T-helper 1 cell treated with Interleukin-12 subunit alpha and Interleukin-12 subunit beta and Interleukin-4 antibody, amounts not matched to agents 30 μg/mL and 1 μg/mL, for 36 hours (primary cell): ENCODE measurements around the gene GJD3.

Experiments used
- H3K27ac Mint-ChIP-seq: one replicate; pipeline ENCODE4 v1.8.0; 2021; ENCODE audit warnings: mild to moderate bottlenecking, mixed read lengths
- H3K27me3 Mint-ChIP-seq: one replicate; pipeline ENCODE4 v1.8.0; 2021; ENCODE audit warnings: low read depth, mixed read lengths
- H3K36me3 Mint-ChIP-seq: one replicate; pipeline ENCODE4 v1.8.0; 2021; ENCODE audit warnings: low read depth, mixed read lengths
- H3K4me1 Mint-ChIP-seq: one replicate; pipeline ENCODE4 v1.8.0; 2021; ENCODE audit warnings: low read depth, mixed read lengths
- H3K4me3 Mint-ChIP-seq: one replicate; pipeline ENCODE4 v1.8.0; 2021; ENCODE audit warnings: mild to moderate bottlenecking, moderate library complexity, mixed read lengths
- H3K9me3 Mint-ChIP-seq: one replicate; pipeline ENCODE4 v1.8.0; 2021; ENCODE audit warnings: mixed read lengths

Gene GJD3

GRCh38 chr17:40330850-40331470, 33.6 kb downstream of the GJD3 start:
- Mint-ChIP-seq H3K4me1 (peaks cover 70% of the 10 kb centered on the region), H3K9me3 (no peaks in the 10 kb centered on the region), H3K4me3 (peak overlapping the region; percentile 55), H3K27ac (peak overlapping the region; percentile 75), H3K27me3 (no peaks in the 10 kb centered on the region), H3K36me3 (peaks cover 32% of the 10 kb centered on the region)

DNA sequence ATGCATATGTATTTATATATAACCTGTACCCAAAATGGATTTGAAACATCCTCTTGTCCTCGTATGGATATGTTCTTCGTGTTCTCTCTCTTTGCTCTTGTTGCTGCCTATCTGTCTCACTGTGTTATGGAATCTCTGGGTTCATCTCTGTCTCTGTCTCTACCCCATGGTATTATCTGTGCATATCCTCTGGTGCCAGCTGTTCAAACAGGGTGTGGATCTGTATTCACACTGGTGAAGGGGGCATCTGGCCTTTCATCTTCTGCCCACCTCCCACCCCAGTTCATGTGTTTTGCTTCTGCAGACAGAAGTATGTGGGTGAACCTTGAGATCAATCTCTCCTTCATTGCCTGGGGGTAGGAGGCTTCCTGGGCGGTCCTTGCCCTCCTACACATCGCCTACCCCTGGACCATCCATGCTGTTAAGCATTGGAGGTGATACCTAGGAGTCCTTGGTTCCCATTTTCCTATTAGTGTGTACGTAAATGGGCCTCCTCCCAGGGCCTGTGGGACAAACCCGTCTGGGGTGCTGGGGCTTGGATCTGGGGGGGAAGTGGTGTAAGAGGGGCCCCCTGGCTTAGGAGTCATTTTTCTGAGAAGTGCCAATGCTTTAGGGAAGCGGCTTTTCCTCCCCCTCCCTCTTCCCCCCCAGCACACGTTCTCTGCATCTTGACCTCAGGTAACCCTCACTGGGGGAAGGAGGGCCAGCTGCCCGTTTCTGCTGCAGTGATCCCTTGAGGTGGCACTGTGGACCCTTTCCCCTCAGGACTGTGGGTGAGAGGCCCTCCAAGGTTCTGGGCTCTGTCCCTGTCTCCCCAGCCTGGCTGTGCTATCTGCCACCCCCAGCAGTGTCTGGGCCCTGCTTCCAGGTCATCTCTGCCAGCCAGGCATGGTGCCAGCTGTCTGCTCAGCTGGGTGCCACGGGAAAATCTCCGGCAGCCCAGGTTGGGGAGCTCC, 34.4 kb downstream of the GJD3 start:
- peak overlapping the region; percentile 74 for H3K27ac Mint-ChIP-seq
- H3K4me3 Mint-ChIP-seq: peak overlapping the region; percentile 59
- no peaks in the 10 kb centered on the region for H3K27me3 Mint-ChIP-seq
- peaks cover 30% of the 10 kb centered on the region for H3K36me3 Mint-ChIP-seq
- H3K4me1 Mint-ChIP-seq: peaks cover 77% of the 10 kb centered on the region
- H3K9me3 Mint-ChIP-seq: no peaks in the 10 kb centered on the region

- no peaks in the 10 kb centered on the region for H3K27me3 Mint-ChIP-seq
- H3K27ac Mint-ChIP-seq: peak overlapping the region; percentile 68
- H3K36me3 Mint-ChIP-seq: peaks cover 18% of the 10 kb centered on the region
- H3K9me3 Mint-ChIP-seq: no peaks in the 10 kb centered on the region
- H3K4me3 Mint-ChIP-seq: no peak overlapping the region
- peaks cover 74% of the 10 kb centered on the region for H3K4me1 Mint-ChIP-seq
These were observed 36.2 kb downstream of the GJD3 start for GRCh38 chr17:40328386-40328766.

- Mint-ChIP-seq H3K36me3 (peaks cover 14% of the 10 kb centered on the region), H3K4me3 (peak overlapping the region; percentile 79), H3K4me1 (peaks cover 80% of the 10 kb centered on the region), H3K27ac (peak overlapping the region; percentile 99), H3K9me3 (no peaks in the 10 kb centered on the region), H3K27me3 (no peaks in the 10 kb centered on the region)
These were observed 36.7 kb downstream of the GJD3 start for GRCh38 chr17:40327735-40328385.

DNA sequence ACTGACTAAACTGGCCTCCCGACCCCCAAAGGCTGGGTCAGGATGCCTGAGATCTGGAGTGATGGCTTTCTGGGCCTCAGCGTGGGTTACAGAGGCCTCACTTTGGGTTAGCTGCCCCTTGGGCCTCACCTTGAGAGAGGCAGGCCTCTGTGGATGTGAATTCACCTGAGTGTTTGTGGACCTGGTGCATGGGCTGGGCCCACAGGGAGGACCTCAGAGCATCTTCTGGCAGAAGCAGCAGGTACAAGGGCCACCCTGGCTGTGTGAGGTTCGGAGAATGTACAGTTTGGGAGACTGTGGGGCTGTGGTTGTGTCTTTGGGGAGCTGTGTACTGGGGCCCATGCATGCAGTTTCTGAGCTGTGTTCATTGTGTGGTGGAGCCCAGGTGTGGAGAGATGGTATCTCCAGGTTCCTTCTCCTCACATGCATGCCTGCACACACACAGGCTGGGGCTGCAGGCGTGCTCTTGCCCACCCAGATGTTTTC, 37.2 kb downstream of the GJD3 start:
- Mint-ChIP-seq H3K27me3 (no peaks in the 10 kb centered on the region), H3K9me3 (no peaks in the 10 kb centered on the region), H3K4me1 (peaks cover 80% of the 10 kb centered on the region), H3K36me3 (peaks cover 11% of the 10 kb centered on the region), H3K4me3 (peak overlapping the region; percentile 79), H3K27ac (peak overlapping the region; percentile 99)

GRCh38 chr17:40326832-40327199, 37.7 kb downstream of the GJD3 start:
- peak overlapping the region; percentile 79 for H3K4me3 Mint-ChIP-seq
- no peaks in the 10 kb centered on the region for H3K27me3 Mint-ChIP-seq
- H3K4me1 Mint-ChIP-seq: peaks cover 84% of the 10 kb centered on the region
- H3K27ac Mint-ChIP-seq: peak overlapping the region; percentile 99
- H3K9me3 Mint-ChIP-seq: no peaks in the 10 kb centered on the region
- H3K36me3 Mint-ChIP-seq: peaks cover 9% of the 10 kb centered on the region

DNA sequence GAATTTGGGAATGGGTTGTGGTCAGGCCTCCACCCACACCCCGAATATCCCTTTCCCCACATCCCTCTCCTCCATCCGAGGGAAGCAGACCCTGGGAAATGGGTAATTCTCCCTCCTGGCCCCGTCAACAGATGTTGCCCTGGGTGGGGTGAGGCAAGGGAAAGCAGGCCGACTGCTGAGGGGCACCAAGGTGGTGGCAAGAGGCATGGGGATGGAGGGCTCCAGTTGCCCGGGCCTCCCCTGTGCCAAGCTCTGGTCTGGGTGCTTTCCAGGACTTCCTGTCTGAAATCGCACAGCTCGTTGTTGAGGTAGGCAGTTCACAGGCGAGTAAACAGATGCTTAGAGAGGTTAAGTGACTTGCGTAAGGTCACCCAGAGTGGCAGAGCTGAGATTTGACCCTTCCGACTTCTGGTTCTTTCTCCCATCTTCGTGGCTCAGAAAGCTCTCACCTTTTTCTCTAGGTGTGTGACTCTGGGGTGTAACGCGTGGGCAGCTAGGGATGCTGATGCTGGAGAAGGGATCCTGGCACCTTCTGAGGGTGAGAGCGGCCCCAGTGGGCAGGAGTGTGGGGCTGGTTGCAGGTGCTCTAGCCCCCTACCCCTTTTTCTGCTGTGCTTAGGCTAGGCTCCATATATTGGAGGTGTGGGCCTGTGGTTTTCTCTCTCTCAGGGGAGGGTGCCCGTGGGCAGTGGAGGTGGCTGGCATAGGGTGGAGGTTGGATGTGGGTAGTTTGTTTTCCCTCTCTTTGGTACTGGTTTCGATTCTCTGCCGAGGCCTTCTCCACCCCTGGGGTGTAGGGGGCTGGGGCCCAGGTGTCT, 38.3 kb downstream of the GJD3 start:
- Mint-ChIP-seq H3K4me1 (peaks cover 83% of the 10 kb centered on the region), H3K4me3 (peak overlapping the region; percentile 79), H3K27me3 (no peaks in the 10 kb centered on the region), H3K9me3 (no peaks in the 10 kb centered on the region), H3K36me3 (peaks cover 5% of the 10 kb centered on the region), H3K27ac (peak overlapping the region; percentile 99)

GRCh38 chr17:40325156-40326013, 39.2 kb downstream of the GJD3 start:
- Mint-ChIP-seq H3K4me3 (peak overlapping the region; percentile 79), H3K36me3 (peaks cover 3% of the 10 kb centered on the region), H3K27ac (peak overlapping the region; percentile 99), H3K4me1 (peaks cover 86% of the 10 kb centered on the region), H3K27me3 (no peaks in the 10 kb centered on the region), H3K9me3 (no peaks in the 10 kb centered on the region)

GRCh38 chr17:40323391-40324381, 40.9 kb downstream of the GJD3 start:
- Mint-ChIP-seq H3K9me3 (no peaks in the 10 kb centered on the region), H3K27ac (peak overlapping the region; percentile 99), H3K4me1 (peaks cover 92% of the 10 kb centered on the region), H3K27me3 (no peaks in the 10 kb centered on the region), H3K4me3 (peak overlapping the region; percentile 90), H3K36me3 (peaks cover 2% of the 10 kb centered on the region)

- no peaks in the 10 kb centered on the region for H3K27me3 Mint-ChIP-seq
- peak overlapping the region; percentile 99 for H3K27ac Mint-ChIP-seq
- H3K4me3 Mint-ChIP-seq: peak overlapping the region; percentile 90
- peaks cover 2% of the 10 kb centered on the region for H3K36me3 Mint-ChIP-seq
- H3K9me3 Mint-ChIP-seq: no peaks in the 10 kb centered on the region
- H3K4me1 Mint-ChIP-seq: peaks cover 87% of the 10 kb centered on the region
These were observed 41.9 kb downstream of the GJD3 start for GRCh38 chr17:40322358-40323315.

GRCh38 chr17:40321961-40322357, 42.6 kb downstream of the GJD3 start:
- peaks cover 2% of the 10 kb centered on the region for H3K36me3 Mint-ChIP-seq
- H3K4me1 Mint-ChIP-seq: peaks cover 86% of the 10 kb centered on the region
- peak overlapping the region; percentile 90 for H3K4me3 Mint-ChIP-seq
- H3K27ac Mint-ChIP-seq: peak overlapping the region; percentile 99
- no peaks in the 10 kb centered on the region for H3K27me3 Mint-ChIP-seq
- H3K9me3 Mint-ChIP-seq: no peaks in the 10 kb centered on the region
